Liver (tissue), 9 donors: Measurements from ENCODE around the gene OR6C65. TPM values are rescaled to one million over a fixed set of nuclear protein-coding genes. Genes with fewer than 3 reads are reported as not detected.
"Not testable (repeated sequence)": the region's sequence is repeated elsewhere in the genome, so short reads cannot be mapped to it uniquely, and the experiment has no call there.

Source experiments
- DNase-seq: peaks from one replicate; pipeline ENCODE4 v3.0.0-alpha.2; 2017; ENCODE audit warnings: low spot score
- H3K27ac ChIP-seq, 2 donors: one replicate each; pipeline ENCODE4 v1.7.0; 2013; ENCODE audit warnings: inconsistent platforms in 2 of 2, low read length in 2 of 2, control low read depth in 1 of 2, low read depth in 1 of 2, mild to moderate bottlenecking in 1 of 2
- H3K27me3 ChIP-seq, 4 donors: one replicate each; pipeline versions ENCODE4 v1.6.1 to v1.7.0; 2013; ENCODE audit warnings: low read length in 3 of 4, inconsistent platforms in 1 of 4, mild to moderate bottlenecking in 1 of 4, moderate library complexity in 1 of 4; ENCODE audit not compliant: control insufficient read depth in 4 of 4, insufficient read depth in 4 of 4
- H3K36me3 ChIP-seq, 4 donors: one replicate each; pipeline versions ENCODE4 v1.6.1 to v1.7.0; 2013; ENCODE audit warnings: low read length in 3 of 4, mild to moderate bottlenecking in 3 of 4, low read depth in 1 of 4, moderate library complexity in 1 of 4; ENCODE audit not compliant: control insufficient read depth in 4 of 4, insufficient read depth in 3 of 4
- H3K4me1 ChIP-seq, 4 donors: one replicate each; pipeline versions ENCODE4 v1.6.1 to v1.7.0; 2013; ENCODE audit warnings: low read length in 3 of 4, mild to moderate bottlenecking in 3 of 4, moderate library complexity in 1 of 4; ENCODE audit not compliant: control insufficient read depth in 4 of 4, insufficient read depth in 4 of 4
- H3K4me3 ChIP-seq, 3 donors: one replicate each; pipeline versions ENCODE4 v1.6.1 to v1.7.0; 2013; ENCODE audit warnings: low read length in 3 of 3, control low read depth in 1 of 3, low read depth in 1 of 3, mild to moderate bottlenecking in 1 of 3
- H3K9ac ChIP-seq, 2 donors: one replicate each; pipeline ENCODE4 v1.7.0; 2013; ENCODE audit warnings: low read length in 2 of 2, mild to moderate bottlenecking in 2 of 2, moderate library complexity in 2 of 2, control low read depth in 1 of 2, low read depth in 1 of 2
- H3K9me3 ChIP-seq, 4 donors: one replicate each; pipeline versions ENCODE4 v1.6.1 to v1.7.0; 2013; ENCODE audit warnings: low read length in 3 of 4; ENCODE audit not compliant: control insufficient read depth in 4 of 4
- EGR1 ChIP-seq, 2 donors: IDR thresholded peaks; 2 replicates each; pipeline ENCODE4 v1.6.1; 2016 to 2018; ENCODE audit warnings: antibody characterized with exemption in 2 of 2, low read depth in 2 of 2
- FOXA1 ChIP-seq: IDR thresholded peaks from 2 replicates; pipeline ENCODE4 v1.6.1; 2016; ENCODE audit warnings: antibody characterized with exemption
- FOXA2 ChIP-seq: IDR thresholded peaks from 2 replicates; pipeline ENCODE4 v1.6.1; 2016; ENCODE audit warnings: antibody characterized with exemption
- GABPA ChIP-seq, 2 donors: IDR thresholded peaks in 1 of 2; conservative IDR thresholded peaks in 1 of 2; 2 replicates each; pipeline ENCODE4 v1.6.1; 2016; ENCODE audit warnings: antibody characterized with exemption in 2 of 2, mild to moderate bottlenecking in 1 of 2, moderate library complexity in 1 of 2
- HNF4G ChIP-seq: IDR thresholded peaks from 2 replicates; pipeline ENCODE4 v1.6.1; 2016; ENCODE audit warnings: antibody characterized with exemption
- JUND ChIP-seq, 2 donors: IDR thresholded peaks; 2 replicates each; pipeline ENCODE4 v1.6.1; 2016; ENCODE audit warnings: antibody characterized with exemption in 2 of 2
- NR2F2 ChIP-seq: IDR thresholded peaks from 2 replicates; pipeline ENCODE4 v1.6.1; 2016; ENCODE audit warnings: antibody characterized with exemption
- RAD21 ChIP-seq, 2 donors: IDR thresholded peaks; 2 replicates each; pipeline ENCODE4 v1.6.1; 2016; ENCODE audit warnings: antibody characterized with exemption in 2 of 2, mild to moderate bottlenecking in 2 of 2
- SP1 ChIP-seq: IDR thresholded peaks from 2 replicates; pipeline ENCODE4 v1.6.1; 2018; ENCODE audit warnings: antibody characterized with exemption, mild to moderate bottlenecking
- TAF1 ChIP-seq: conservative IDR thresholded peaks from 2 replicates; pipeline ENCODE4 v1.6.1; 2016; ENCODE audit warnings: antibody characterized with exemption, mild to moderate bottlenecking
- YY1 ChIP-seq: IDR thresholded peaks from 2 replicates; pipeline ENCODE4 v1.6.1; 2016; ENCODE audit warnings: antibody characterized with exemption, mild to moderate bottlenecking
- WGBS: extraction: QIAGEN DNeasy Blood & Tissue Kit; methylation state at CpG from one replicate; pipeline ENCODE4 v1.1.7; 2013; 5-methylcytosine and 5-hydroxymethylcytosine counted together
- polyA plus RNA-seq, 2 donors: library from polyadenylated mRNA; stranded (reverse) in 1 of 2; unstranded in 1 of 2; fragments of 200-250 nt in 1 of 2; fragments of >200 nt in 1 of 2; fragmentation: Nextera tagmentation in 1 of 2; extraction: Ambion mirVana in 1 of 2; gene quantifications; one replicate each; pipeline versions ENCODE4 v1.2.1 to v1.2.3, GENCODE V29; 2013 to 2015
- total RNA-seq, 2 donors: library from RNA; depleted of rRNA; stranded (reverse); fragments of >200 nt; gene quantifications; one replicate each; pipeline ENCODE4 v1.2.3, GENCODE V29; 2014
- TF ChIP-seq, protein P1 (sequence below): fragments of 150-350 bp; IDR thresholded peaks from 2 replicates; pipeline ENCODE4 v1.5.1; 2017; ENCODE audit warnings: improper control_type of control experiment, low read depth, low read length; ENCODE audit not compliant: missing input control
- TF ChIP-seq, protein P2 (sequence below): IDR thresholded peaks from 2 replicates; pipeline ENCODE4 v1.6.1; 2016; ENCODE audit warnings: antibody characterized with exemption
- TF ChIP-seq, protein P3 (sequence below): IDR thresholded peaks from 2 replicates; pipeline ENCODE4 v1.6.1; 2016; ENCODE audit warnings: antibody characterized with exemption
- donor health status: healthy.
- donor health status: healthy.
- donor health status: healthy.
- donor health status: healthy.
- donor health status: healthy.

Gene OR6C65
- not detected for total RNA-seq
- not detected for polyA plus RNA-seq

DNA sequence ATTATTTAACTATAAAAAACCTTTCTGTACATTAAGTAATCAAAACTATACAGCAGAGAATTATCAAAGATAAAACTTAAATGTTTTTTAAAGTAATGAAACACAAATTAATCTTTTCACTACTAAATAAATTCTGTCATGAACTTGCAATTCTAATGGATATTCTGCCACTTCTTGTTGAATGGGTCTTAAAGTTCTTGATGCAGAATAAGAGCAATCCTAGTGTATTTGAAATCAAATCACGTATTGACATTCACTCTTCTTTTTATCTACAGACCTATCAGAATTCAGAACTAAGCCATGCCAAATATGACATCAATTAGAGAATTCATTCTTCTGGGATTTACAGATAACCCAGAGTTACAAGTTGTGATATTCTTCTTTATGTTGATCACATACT, at the start of gene OR6C65:
Gene OR6C65 (plus strand): TSS at position 301 of the 400 bp plus-strand sequence. CDS start 0 bp downstream, at position 301.
- DNase-seq, result no peak
- TF ChIP-seq, protein P1, sequence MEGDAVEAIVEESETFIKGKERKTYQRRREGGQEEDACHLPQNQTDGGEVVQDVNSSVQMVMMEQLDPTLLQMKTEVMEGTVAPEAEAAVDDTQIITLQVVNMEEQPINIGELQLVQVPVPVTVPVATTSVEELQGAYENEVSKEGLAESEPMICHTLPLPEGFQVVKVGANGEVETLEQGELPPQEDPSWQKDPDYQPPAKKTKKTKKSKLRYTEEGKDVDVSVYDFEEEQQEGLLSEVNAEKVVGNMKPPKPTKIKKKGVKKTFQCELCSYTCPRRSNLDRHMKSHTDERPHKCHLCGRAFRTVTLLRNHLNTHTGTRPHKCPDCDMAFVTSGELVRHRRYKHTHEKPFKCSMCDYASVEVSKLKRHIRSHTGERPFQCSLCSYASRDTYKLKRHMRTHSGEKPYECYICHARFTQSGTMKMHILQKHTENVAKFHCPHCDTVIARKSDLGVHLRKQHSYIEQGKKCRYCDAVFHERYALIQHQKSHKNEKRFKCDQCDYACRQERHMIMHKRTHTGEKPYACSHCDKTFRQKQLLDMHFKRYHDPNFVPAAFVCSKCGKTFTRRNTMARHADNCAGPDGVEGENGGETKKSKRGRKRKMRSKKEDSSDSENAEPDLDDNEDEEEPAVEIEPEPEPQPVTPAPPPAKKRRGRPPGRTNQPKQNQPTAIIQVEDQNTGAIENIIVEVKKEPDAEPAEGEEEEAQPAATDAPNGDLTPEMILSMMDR, result no peak
- H3K9ac ChIP-seq, result no peak within 1 kb of the TSS
- WGBS, result 95% methylated on average over 1 of the region's 1 CpG
- H3K9me3 ChIP-seq, result no peaks in the 10 kb centered on the region
- peaks cover 0 to 3% (median 0%) of the 10 kb centered on the region in 4 donors for H3K27me3 ChIP-seq
- no peaks in the 10 kb centered on the region for H3K4me1 ChIP-seq
- H3K36me3 ChIP-seq, result no peaks in the 10 kb centered on the region
- H3K27ac ChIP-seq, result no peak within 1 kb of the TSS
- no peak within 1 kb of the TSS for H3K4me3 ChIP-seq

DNA sequence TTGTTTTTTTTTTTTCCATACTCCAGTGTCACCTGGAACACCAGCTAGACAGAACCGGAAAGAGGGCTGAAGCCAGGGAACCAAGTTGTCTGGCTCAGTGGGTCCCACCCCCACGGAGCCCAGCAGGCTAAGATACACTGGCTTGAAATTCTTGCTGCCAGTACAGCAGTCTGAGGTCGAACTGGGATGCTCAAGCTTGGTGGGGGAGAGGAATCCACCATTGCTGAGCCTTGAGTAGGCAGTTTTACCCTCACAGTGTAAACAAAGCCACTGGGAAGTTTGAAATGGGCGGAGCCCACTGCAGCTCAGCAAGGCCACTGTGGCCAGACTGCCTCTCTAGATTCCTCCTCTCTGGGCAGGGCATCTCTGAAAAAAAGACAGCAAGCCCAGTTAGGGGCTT, 45.0 kb upstream of the OR6C65 start:
- not testable (repeated sequence) for H3K27me3 ChIP-seq, H3K9ac ChIP-seq, H3K27ac ChIP-seq, H3K9me3 ChIP-seq, H3K4me1 ChIP-seq, H3K36me3 ChIP-seq, DNase-seq, H3K4me3 ChIP-seq
- 59% methylated on average over 4 of the region's 4 CpGs for WGBS

DNA sequence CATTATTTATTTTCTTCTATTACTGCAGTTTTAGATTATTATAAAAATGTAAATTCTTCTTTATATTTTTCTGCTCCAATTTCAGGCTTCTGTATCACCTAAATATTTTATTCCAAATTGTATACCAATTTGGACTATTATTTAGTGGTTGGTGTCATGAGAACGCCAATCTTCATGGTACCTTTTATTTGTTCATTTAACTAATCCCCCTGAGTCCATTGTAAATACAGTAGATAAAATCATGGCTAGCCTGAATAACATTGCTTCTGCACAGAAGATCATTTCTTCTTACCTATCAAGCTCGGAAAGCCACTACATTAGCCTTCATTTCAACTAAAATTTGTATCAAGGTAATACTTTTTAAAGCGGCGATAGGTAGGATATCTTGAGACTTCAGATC, 37.7 kb upstream of the OR6C65 start, which contains the start of gene OR6C75:
Gene OR6C75 (plus strand): TSS at position 301 of the 400 bp plus-strand sequence. CDS start 2,136 bp downstream, outside the sequence.
- Histone ChIP-seq H3K4me3 (no peak within 1 kb of the TSS), H3K27ac (no peak within 1 kb of the TSS), H3K9me3 (no peaks in the 10 kb centered on the region), H3K4me1 (no peaks in the 10 kb centered on the region), H3K27me3 (peaks cover 0 to 3% (median 0%) of the 10 kb centered on the region in 4 donors), H3K9ac (no peak within 1 kb of the TSS), H3K36me3 (no peaks in the 10 kb centered on the region)
- WGBS, result 86% methylated on average over 4 of the region's 4 CpGs
- no peak for DNase-seq
- TF ChIP-seq, protein P2, sequence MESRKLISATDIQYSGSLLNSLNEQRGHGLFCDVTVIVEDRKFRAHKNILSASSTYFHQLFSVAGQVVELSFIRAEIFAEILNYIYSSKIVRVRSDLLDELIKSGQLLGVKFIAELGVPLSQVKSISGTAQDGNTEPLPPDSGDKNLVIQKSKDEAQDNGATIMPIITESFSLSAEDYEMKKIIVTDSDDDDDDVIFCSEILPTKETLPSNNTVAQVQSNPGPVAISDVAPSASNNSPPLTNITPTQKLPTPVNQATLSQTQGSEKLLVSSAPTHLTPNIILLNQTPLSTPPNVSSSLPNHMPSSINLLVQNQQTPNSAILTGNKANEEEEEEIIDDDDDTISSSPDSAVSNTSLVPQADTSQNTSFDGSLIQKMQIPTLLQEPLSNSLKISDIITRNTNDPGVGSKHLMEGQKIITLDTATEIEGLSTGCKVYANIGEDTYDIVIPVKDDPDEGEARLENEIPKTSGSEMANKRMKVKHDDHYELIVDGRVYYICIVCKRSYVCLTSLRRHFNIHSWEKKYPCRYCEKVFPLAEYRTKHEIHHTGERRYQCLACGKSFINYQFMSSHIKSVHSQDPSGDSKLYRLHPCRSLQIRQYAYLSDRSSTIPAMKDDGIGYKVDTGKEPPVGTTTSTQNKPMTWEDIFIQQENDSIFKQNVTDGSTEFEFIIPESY, result no peak
- TF ChIP-seq FOXA1, result no peak
- no peak for TF ChIP-seq JUND (IDR thresholded peaks at IDR 0.05)
- TF ChIP-seq NR2F2, result no peak
- no peak for TF ChIP-seq HNF4G
- TF ChIP-seq, protein P3, sequence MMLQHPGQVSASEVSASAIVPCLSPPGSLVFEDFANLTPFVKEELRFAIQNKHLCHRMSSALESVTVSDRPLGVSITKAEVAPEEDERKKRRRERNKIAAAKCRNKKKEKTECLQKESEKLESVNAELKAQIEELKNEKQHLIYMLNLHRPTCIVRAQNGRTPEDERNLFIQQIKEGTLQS, result no peak
- no peak for TF ChIP-seq GABPA (IDR thresholded peaks at IDR 0.05 in 1 of 2, conservative IDR thresholded peaks at IDR 0.05 in 1 of 2)
- TF ChIP-seq TAF1, result no peak

DNA sequence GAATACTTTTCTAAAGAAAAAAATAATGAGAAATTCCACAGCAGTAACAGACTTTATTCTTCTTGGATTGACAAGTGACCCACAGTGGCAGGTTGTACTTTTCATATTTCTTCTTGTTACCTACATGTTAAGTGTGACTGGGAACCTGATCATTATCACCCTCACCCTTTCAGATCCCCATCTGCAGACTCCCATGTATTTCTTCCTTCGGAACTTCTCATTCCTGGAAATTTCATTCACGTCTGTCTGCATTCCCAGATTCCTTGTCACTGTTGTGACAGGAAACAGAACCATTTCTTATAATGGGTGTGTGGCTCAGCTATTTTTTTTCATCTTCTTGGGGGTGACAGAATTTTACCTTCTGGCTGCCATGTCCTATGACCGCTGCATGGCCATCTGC, 35.2 kb upstream of the OR6C65 start:
- 69% methylated on average over 3 of the region's 3 CpGs for WGBS
- no peak for TF ChIP-seq GABPA (IDR thresholded peaks at IDR 0.05 in 1 of 2, conservative IDR thresholded peaks at IDR 0.05 in 1 of 2)
- TF ChIP-seq, protein P2, result no peak
- no peak for TF ChIP-seq FOXA2
- no peak for TF ChIP-seq EGR1 (IDR thresholded peaks at IDR 0.05; ENCODE audit: low read depth in 2 of 2)
- no peak for TF ChIP-seq YY1
- no peak for TF ChIP-seq TAF1
- no peak for TF ChIP-seq HNF4G
- TF ChIP-seq, protein P1, result no peak
- TF ChIP-seq SP1, result no peak
- no peak for TF ChIP-seq JUND (IDR thresholded peaks at IDR 0.05)
- TF ChIP-seq, protein P3, result no peak
- TF ChIP-seq RAD21 (IDR thresholded peaks at IDR 0.05), result no peak

More for the DNA sequence above, 35.2 kb upstream of the OR6C65 start:
- DNase-seq, result no peak
- H3K27me3 ChIP-seq, result peaks cover 0 to 3% (median under 1%) of the 10 kb centered on the region in 4 donors
- H3K4me3 ChIP-seq, result no peak overlapping the region
- H3K4me1 ChIP-seq, result no peaks in the 10 kb centered on the region
- H3K9me3 ChIP-seq, result no peaks in the 10 kb centered on the region
- no peak overlapping the region for H3K27ac ChIP-seq
- H3K9ac ChIP-seq, result no peak overlapping the region
- no peaks in the 10 kb centered on the region for H3K36me3 ChIP-seq
